Esophagus muscularis mucosa (tissue), 4 donors: ENCODE measurements around the gene PHC1. TPM values are rescaled to one million over a fixed set of nuclear protein-coding genes. Genes with fewer than 3 reads are reported as not detected.

Source experiments
- DNase-seq: peaks from one replicate; pipeline ENCODE4 v3.0.0-alpha.2; 2017; ENCODE audit errors: extremely low spot score
- H3K27ac ChIP-seq, 4 donors: fragments of 200-600 bp; sonication (generic); replicated peaks in 1 of 4; 1 replicate in 3 of 4; 2 replicates in 1 of 4; pipeline ENCODE4 v1.5.1; 2016 to 2019; ENCODE audit warnings: mild to moderate bottlenecking in 1 of 4
- H3K27me3 ChIP-seq, 4 donors: fragments of 200-600 bp; sonication (generic); one replicate each; pipeline versions ENCODE4 v1.5.1 to v1.6.0; 2016 to 2019
- H3K36me3 ChIP-seq, 4 donors: fragments of 200-600 bp; sonication (generic); one replicate each; pipeline ENCODE4 v1.5.1; 2016 to 2019
- H3K4me1 ChIP-seq, 4 donors: fragments of 200-600 bp; sonication (generic); one replicate each; pipeline ENCODE4 v1.5.1; 2016 to 2019
- H3K4me3 ChIP-seq, 4 donors: fragments of 200-600 bp; sonication (generic); 1 replicate in 2 of 4; 2 replicates in 2 of 4; pipeline ENCODE4 v1.5.1; 2016 to 2019; ENCODE audit warnings: mild to moderate bottlenecking in 4 of 4, moderate library complexity in 1 of 4
- H3K9me3 ChIP-seq, 4 donors: fragments of 200-600 bp; sonication (generic); 1 replicate in 3 of 4; 2 replicates in 1 of 4; pipeline ENCODE4 v1.5.1; 2016 to 2019
- CTCF ChIP-seq, 3 experiments: fragments of 200-600 bp in 2 of 3; fragments of 450-650 bp in 1 of 3; sonication (generic) in 2 of 3; IDR thresholded peaks; one replicate each; pipeline ENCODE4 v1.5.1; 2017 to 2019; ENCODE audit warnings: antibody characterized with exemption in 3 of 3, mild to moderate bottlenecking in 2 of 3, moderate library complexity in 1 of 3
- EP300 ChIP-seq: sonication (generic); formaldehyde crosslinking; IDR thresholded peaks from one replicate; pipeline ENCODE4 v1.6.1; 2017; ENCODE audit warnings: antibody characterized with exemption
- POLR2A ChIP-seq: fragments of 450-650 bp; IDR thresholded peaks from one replicate; pipeline ENCODE4 v1.6.1; 2017; ENCODE audit warnings: antibody characterized with exemption, moderate library complexity, mild to moderate bottlenecking, low read depth
- POLR2AphosphoS5 ChIP-seq, 2 donors: sonication (generic); formaldehyde crosslinking; IDR thresholded peaks; one replicate each; pipeline ENCODE4 v1.6.1; 2017; ENCODE audit warnings: antibody characterized with exemption in 2 of 2
- WGBS: methylation state at CpG from one replicate; pipeline ENCODE4 v1.1.5; 2018; 5-methylcytosine and 5-hydroxymethylcytosine counted together
- intact Hi-C: fragments of 100-400 bp; cut with DNase I; formaldehyde crosslinking; loops from one replicate; pipeline ENCODE4 v1.15.1; 2023
- total RNA-seq, 4 donors: library from RNA; depleted of rRNA; stranded (reverse); fragments of >200 nt; gene quantifications; one replicate each; pipeline versions ENCODE4 v1.1.0 to v1.2.1, GENCODE V29; 2016

PHC1 gene
- total RNA-seq, 4 donors from 2014 or later, result 33.2 to 51.6 (median 43.7) TPM

- no peaks in the 10 kb centered on the region for H3K27me3 ChIP-seq
- H3K4me3 ChIP-seq, result no peak overlapping the region
- H3K27ac ChIP-seq, result no peak overlapping the region
- H3K4me1 ChIP-seq, result no peaks in the 10 kb centered on the region
- DNase-seq, result no peak
- H3K36me3 ChIP-seq, result no peaks in the 10 kb centered on the region
- intact Hi-C loops, result no loop called here
- 13% methylated on average over 1 of the region's 1 CpG for WGBS
- TF ChIP-seq POLR2A (no peak), POLR2AphosphoS5 (IDR thresholded peaks at IDR 0.05) (no peak), EP300 (no peak), CTCF (IDR thresholded peaks at IDR 0.05) (no peak)
- H3K9me3 ChIP-seq, result peaks cover 0 to 39% (median 26%) of the 10 kb centered on the region in 4 donors
Observed at GRCh38 chr12:8970432-8970831, 56.1 kb downstream of the PHC1 start.

GRCh38 chr12:8980137-8980536, 65.8 kb downstream of the PHC1 start:
- 92% methylated on average over 3 of the region's 3 CpGs for WGBS
- Histone ChIP-seq H3K27me3 (no peaks in the 10 kb centered on the region), H3K36me3 (no peaks in the 10 kb centered on the region), H3K27ac (no peak overlapping the region), H3K4me3 (no peak overlapping the region), H3K9me3 (peaks cover 0 to 38% (median 32%) of the 10 kb centered on the region in 4 donors), H3K4me1 (no peaks in the 10 kb centered on the region)
- no peak for DNase-seq
- no peak for TF ChIP-seq CTCF (IDR thresholded peaks at IDR 0.05)
- no peak for TF ChIP-seq POLR2A
- TF ChIP-seq EP300, result no peak
- no peak for TF ChIP-seq POLR2AphosphoS5 (IDR thresholded peaks at IDR 0.05)
- intact Hi-C loops, result no loop called here

- WGBS, result 88% methylated on average over 1 of the region's 1 CpG
- intact Hi-C loops, result no loop called here
- Histone ChIP-seq H3K27me3 (no peaks in the 10 kb centered on the region), H3K36me3 (no peaks in the 10 kb centered on the region), H3K27ac (no peak overlapping the region), H3K4me1 (no peaks in the 10 kb centered on the region), H3K4me3 (no peak overlapping the region), H3K9me3 (peaks cover 0 to 8% (median 8%) of the 10 kb centered on the region in 4 donors)
- TF ChIP-seq CTCF (IDR thresholded peaks at IDR 0.05), result no peak
- TF ChIP-seq POLR2A, result no peak
- TF ChIP-seq EP300, result no peak
- no peak for TF ChIP-seq POLR2AphosphoS5 (IDR thresholded peaks at IDR 0.05)
- DNase-seq, result no peak
Observed at GRCh38 chr12:8985213-8985754, 71.0 kb downstream of the PHC1 start.

- TF ChIP-seq EP300 (no peak), CTCF (IDR thresholded peaks at IDR 0.05) (no peak), POLR2A (no peak), POLR2AphosphoS5 (IDR thresholded peaks at IDR 0.05) (no peak)
- no peaks in the 10 kb centered on the region for H3K36me3 ChIP-seq
- H3K9me3 ChIP-seq, result no peaks in the 10 kb centered on the region
- no peaks in the 10 kb centered on the region for H3K27me3 ChIP-seq
- no peak for DNase-seq
- H3K4me1 ChIP-seq, result peaks cover 0 to 5% (median 0%) of the 10 kb centered on the region in 4 donors
- no peak overlapping the region for H3K27ac ChIP-seq
- no peak overlapping the region for H3K4me3 ChIP-seq
- intact Hi-C loops, result no loop called here
Observed at GRCh38 chr12:8987163-8987562, 72.9 kb downstream of the PHC1 start.

- H3K4me1 ChIP-seq, result peaks cover 0 to 6% (median 0%) of the 10 kb centered on the region in 4 donors
- no peaks in the 10 kb centered on the region for H3K27me3 ChIP-seq
- 66% methylated on average over 1 of the region's 1 CpG for WGBS
- no peak overlapping the region for H3K4me3 ChIP-seq
- H3K27ac ChIP-seq, result no peak overlapping the region
- intact Hi-C loops, result no loop called here
- H3K36me3 ChIP-seq, result no peaks in the 10 kb centered on the region
- no peak for TF ChIP-seq EP300
- no peak for TF ChIP-seq CTCF (IDR thresholded peaks at IDR 0.05)
- no peak for TF ChIP-seq POLR2A
- TF ChIP-seq POLR2AphosphoS5 (IDR thresholded peaks at IDR 0.05), result no peak
- no peaks in the 10 kb centered on the region for H3K9me3 ChIP-seq
- no peak for DNase-seq
Observed at GRCh38 chr12:8987685-8988084, 73.4 kb downstream of the PHC1 start.
